GM12878 (cell line): ENCODE measurements around the gene CACYBP. TPM values are rescaled to one million over a fixed set of nuclear protein-coding genes. Genes with fewer than 3 reads are reported as not detected.
A peak's percentile ranks its signal among the peaks of the same experiment; 100 is the strongest.

Source experiments
- BCL3 ChIP-seq: IDR thresholded peaks from 2 replicates; pipeline ENCODE4 v1.6.1; 2011; ENCODE audit warnings: borderline replicate concordance, low read depth, mild to moderate bottlenecking, moderate library complexity, low read length; ENCODE audit not compliant: insufficient read depth, poor library complexity, severe bottlenecking
- CBX3 ChIP-seq: fragments of 200-600 bp; sonication (generic); IDR thresholded peaks from 2 replicates; pipeline ENCODE4 v1.6.1; 2016; ENCODE audit warnings: low read depth, borderline replicate concordance
- CHD1 ChIP-seq: IDR thresholded peaks from 2 replicates; pipeline ENCODE4 v1.6.1; 2012; ENCODE audit warnings: low read depth, low read length, improper control_type of control experiment
- CTCF ChIP-seq, 3 experiments: IDR thresholded peaks in 2 of 3; conservative IDR thresholded peaks in 1 of 3; 2 replicates each; pipeline ENCODE4 v1.5.1; 2011; ENCODE audit warnings: low read depth in 3 of 3, low read length in 3 of 3, mild to moderate bottlenecking in 3 of 3, control low read depth in 2 of 3, moderate library complexity in 2 of 3, inconsistent platforms in 1 of 3, mixed read lengths in 1 of 3; ENCODE audit not compliant: control insufficient read depth in 2 of 3, insufficient read depth in 1 of 3; ENCODE audit errors: extremely low read depth in 1 of 3
- EED ChIP-seq: sonication (generic); IDR thresholded peaks from 2 replicates; pipeline ENCODE4 v1.6.1; 2016; ENCODE audit warnings: antibody characterized with exemption, low read depth
- GATAD2B ChIP-seq: fragments of 450-650 bp; conservative IDR thresholded peaks from 2 replicates; pipeline ENCODE4 v1.6.1; 2017; ENCODE audit warnings: low read depth, mild to moderate bottlenecking, moderate library complexity
- MTA3 ChIP-seq: IDR thresholded peaks from 2 replicates; pipeline ENCODE4 v1.6.1; 2012; ENCODE audit warnings: low read length, inconsistent platforms, borderline replicate concordance
- NRF1 ChIP-seq: conservative IDR thresholded peaks from 2 replicates; pipeline ENCODE4 v1.6.1; 2011; ENCODE audit warnings: mild to moderate bottlenecking, low read depth, low read length, improper control_type of control experiment
- POU2F2 ChIP-seq: IDR thresholded peaks from 3 replicates; pipeline ENCODE4 v1.6.1; 2011; ENCODE audit warnings: low read depth, mild to moderate bottlenecking, low read length, borderline replicate concordance
- RCOR1 ChIP-seq: conservative IDR thresholded peaks from 2 replicates; pipeline ENCODE4 v1.6.1; 2012; ENCODE audit warnings: low read depth, low read length, improper control_type of control experiment
- SIN3A ChIP-seq: IDR thresholded peaks from 2 replicates; pipeline ENCODE4 v1.6.1; 2012; ENCODE audit warnings: low read depth, low read length, improper control_type of control experiment
- SMAD1 ChIP-seq: fragments of 450-650 bp; IDR thresholded peaks from 2 replicates; pipeline ENCODE4 v1.6.1; 2018; ENCODE audit warnings: mild to moderate bottlenecking, low read depth; ENCODE audit not compliant: partially characterized antibody
- SMAD5 ChIP-seq: IDR thresholded peaks from 2 replicates; pipeline ENCODE4 v1.6.1; 2016; ENCODE audit warnings: antibody characterized with exemption, low read depth
- SRF ChIP-seq, 2 experiments: IDR thresholded peaks; 2 replicates each; pipeline ENCODE4 v1.6.1; 2011; ENCODE audit warnings: low read depth in 2 of 2, low read length in 2 of 2, mild to moderate bottlenecking in 1 of 2, moderate library complexity in 1 of 2
- STAT1 ChIP-seq: fragments of 450-650 bp; conservative IDR thresholded peaks from 2 replicates; pipeline ENCODE4 v1.6.1; 2014; ENCODE audit warnings: antibody characterized with exemption, mild to moderate bottlenecking
- ZNF622 ChIP-seq: fragments of 450-650 bp; IDR thresholded peaks from 2 replicates; pipeline ENCODE4 v1.6.1; 2017; ENCODE audit warnings: mild to moderate bottlenecking, inconsistent platforms
- ZZZ3 ChIP-seq: IDR thresholded peaks from 2 replicates; pipeline ENCODE4 v1.6.1; 2011; ENCODE audit warnings: low read depth; ENCODE audit not compliant: control insufficient read depth, insufficient read length
- polyA plus RNA-seq, 11 experiments: library from polyadenylated mRNA; depleted of rRNA in 4 of 11; unstranded in 6 of 11; stranded (reverse) in 5 of 11; fragments of >200 nt; fragmentation: Nextera tagmentation in 4 of 11; fragmentation: Illumina TruSeq in 1 of 11; extraction: Ambion mirVana in 4 of 11; extraction: Trizol in 1 of 11; gene quantifications; 1 replicate in 1 of 11; 2 replicates in 10 of 11; pipeline versions ENCODE4 v1.2.1 to v1.2.3, GENCODE V29; 2011 to 2016; ENCODE audit warnings: inconsistent platforms in 2 of 11, missing spikeins in 2 of 11, low read depth in 1 of 11
- total RNA-seq, 4 experiments: library from RNA; depleted of rRNA in 3 of 4; stranded (reverse); fragments of >200 nt in 3 of 4; fragmentation: Illumina TruSeq in 1 of 4; extraction: Trizol in 1 of 4; gene quantifications; 2 replicates each; pipeline versions ENCODE4 v1.2.1 to v1.2.3, GENCODE V29; 2013 to 2021
- TF ChIP-seq, protein P1 (sequence below): IDR thresholded peaks from 2 replicates; pipeline ENCODE4 v1.6.1; 2012; ENCODE audit warnings: low read depth, low read length, improper control_type of control experiment
- TF ChIP-seq, protein P2 (sequence below): fragments of 450-650 bp; IDR thresholded peaks from 2 replicates; pipeline ENCODE4 v1.6.1; 2017; ENCODE audit warnings: mild to moderate bottlenecking

CACYBP gene
- total and polyA plus RNA-seq, 10 of the 15 experiments (the other 5 are each of a cell fraction or from before 2014, with no cell fraction given), result 77.7 to 488 (median 218) TPM

GRCh38 chr1:175023043-175023921, 23.5 kb downstream of the CACYBP start, which contains the start of gene MRPS14 (continued):
- no peak; the same call in 1 of the 2 replicates for TF ChIP-seq STAT1
- TF ChIP-seq, protein P1, sequence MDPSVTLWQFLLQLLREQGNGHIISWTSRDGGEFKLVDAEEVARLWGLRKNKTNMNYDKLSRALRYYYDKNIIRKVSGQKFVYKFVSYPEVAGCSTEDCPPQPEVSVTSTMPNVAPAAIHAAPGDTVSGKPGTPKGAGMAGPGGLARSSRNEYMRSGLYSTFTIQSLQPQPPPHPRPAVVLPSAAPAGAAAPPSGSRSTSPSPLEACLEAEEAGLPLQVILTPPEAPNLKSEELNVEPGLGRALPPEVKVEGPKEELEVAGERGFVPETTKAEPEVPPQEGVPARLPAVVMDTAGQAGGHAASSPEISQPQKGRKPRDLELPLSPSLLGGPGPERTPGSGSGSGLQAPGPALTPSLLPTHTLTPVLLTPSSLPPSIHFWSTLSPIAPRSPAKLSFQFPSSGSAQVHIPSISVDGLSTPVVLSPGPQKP, result 0 out of 2 replicates have a peak, but pooled peaks have one; percentile 47
- no peak for TF ChIP-seq ZZZ3
- no peak for TF ChIP-seq NRF1
- no peak for TF ChIP-seq CBX3
- peak; percentile 64; the same call in 1 of the 2 replicates for TF ChIP-seq EED
- TF ChIP-seq GATAD2B, result peak; percentile 65; the same call in 1 of the 2 replicates
- no peak for TF ChIP-seq BCL3
- TF ChIP-seq MTA3, result 0 out of 2 replicates have a peak, but pooled peaks have one; percentile 61
- TF ChIP-seq SMAD1, result peak; percentile 82
- TF ChIP-seq, protein P2, sequence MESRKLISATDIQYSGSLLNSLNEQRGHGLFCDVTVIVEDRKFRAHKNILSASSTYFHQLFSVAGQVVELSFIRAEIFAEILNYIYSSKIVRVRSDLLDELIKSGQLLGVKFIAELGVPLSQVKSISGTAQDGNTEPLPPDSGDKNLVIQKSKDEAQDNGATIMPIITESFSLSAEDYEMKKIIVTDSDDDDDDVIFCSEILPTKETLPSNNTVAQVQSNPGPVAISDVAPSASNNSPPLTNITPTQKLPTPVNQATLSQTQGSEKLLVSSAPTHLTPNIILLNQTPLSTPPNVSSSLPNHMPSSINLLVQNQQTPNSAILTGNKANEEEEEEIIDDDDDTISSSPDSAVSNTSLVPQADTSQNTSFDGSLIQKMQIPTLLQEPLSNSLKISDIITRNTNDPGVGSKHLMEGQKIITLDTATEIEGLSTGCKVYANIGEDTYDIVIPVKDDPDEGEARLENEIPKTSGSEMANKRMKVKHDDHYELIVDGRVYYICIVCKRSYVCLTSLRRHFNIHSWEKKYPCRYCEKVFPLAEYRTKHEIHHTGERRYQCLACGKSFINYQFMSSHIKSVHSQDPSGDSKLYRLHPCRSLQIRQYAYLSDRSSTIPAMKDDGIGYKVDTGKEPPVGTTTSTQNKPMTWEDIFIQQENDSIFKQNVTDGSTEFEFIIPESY, result no peak
- TF ChIP-seq POU2F2, result peak; percentile 84; the same call in 2 of the 3 replicates
- TF ChIP-seq RCOR1, result 0 out of 2 replicates have a peak, but pooled peaks have one; percentile 90
- TF ChIP-seq SMAD5, result peak; percentile 77; the same call in 1 of the 2 replicates
- no peak for TF ChIP-seq CTCF (IDR thresholded peaks at IDR 0.05 in 2 of 3, conservative IDR thresholded peaks at IDR 0.05 in 1 of 3; ENCODE audit: control insufficient read depth in 2 of 3, extremely low read depth in 1 of 3, insufficient read depth in 1 of 3, low read depth in 3 of 3, low read length in 3 of 3)
- 0 out of 4 replicates have a peak, but pooled peaks of 1 of the 2 experiments have one; percentile 57 for TF ChIP-seq SRF (IDR thresholded peaks at IDR 0.05; ENCODE audit: low read depth in 2 of 2, low read length in 2 of 2)
- TF ChIP-seq ZNF622, result no peak
- peak; percentile 83; the same call in 1 of the 2 replicates for TF ChIP-seq SIN3A
- no peak for TF ChIP-seq CHD1
